Hematopoietic multipotent progenitor cell treated with erythropoietin and hydrocortisone succinate and interleukin-3 and kit ligand, for 15 days (in vitro differentiated cells): ENCODE results near the gene B4GALNT3.

ENCODE experiments used
- DNase-seq: peaks from one replicate; pipeline ENCODE4 v3.0.0-alpha.2; 2015; ENCODE audit warnings: low spot score

Gene B4GALNT3

DNA sequence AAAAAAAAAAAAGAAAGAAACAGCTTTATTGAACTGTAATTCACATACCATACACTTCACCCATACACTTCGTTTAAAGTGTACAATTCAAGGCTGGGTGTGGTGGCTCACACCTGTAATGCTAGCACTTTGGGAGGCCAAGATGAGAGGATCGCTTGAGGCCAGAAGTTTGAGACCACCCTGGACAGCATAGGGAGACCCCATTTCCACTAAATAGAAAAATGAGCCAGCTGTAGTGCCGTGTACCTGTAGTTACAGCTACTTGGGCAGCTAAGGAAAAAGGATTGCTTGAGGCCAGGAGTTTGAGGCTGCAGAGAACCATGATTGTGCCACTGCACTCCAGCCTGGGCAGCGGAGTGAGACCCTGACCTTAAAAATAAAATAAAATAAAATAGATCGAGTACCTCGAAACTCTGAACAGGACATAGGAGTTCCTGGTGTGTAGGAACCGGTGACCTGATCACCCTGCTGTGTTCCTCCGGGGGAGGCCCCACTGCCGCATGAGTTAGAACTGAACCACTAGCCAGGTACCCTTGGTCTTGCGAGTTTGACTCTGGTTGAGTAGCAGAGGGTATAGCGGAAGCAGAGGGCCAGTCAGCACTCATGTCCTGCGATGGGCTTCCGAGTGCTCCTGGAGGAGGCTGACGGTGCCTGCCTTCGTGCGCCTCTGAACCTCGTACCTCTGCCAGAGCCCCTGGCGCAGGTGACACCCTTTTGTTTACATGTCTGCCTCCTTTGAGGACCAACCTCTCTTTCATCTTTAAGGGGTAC, 80.0 kb downstream of the B4GALNT3 start:
- no peak for DNase-seq

DNA sequence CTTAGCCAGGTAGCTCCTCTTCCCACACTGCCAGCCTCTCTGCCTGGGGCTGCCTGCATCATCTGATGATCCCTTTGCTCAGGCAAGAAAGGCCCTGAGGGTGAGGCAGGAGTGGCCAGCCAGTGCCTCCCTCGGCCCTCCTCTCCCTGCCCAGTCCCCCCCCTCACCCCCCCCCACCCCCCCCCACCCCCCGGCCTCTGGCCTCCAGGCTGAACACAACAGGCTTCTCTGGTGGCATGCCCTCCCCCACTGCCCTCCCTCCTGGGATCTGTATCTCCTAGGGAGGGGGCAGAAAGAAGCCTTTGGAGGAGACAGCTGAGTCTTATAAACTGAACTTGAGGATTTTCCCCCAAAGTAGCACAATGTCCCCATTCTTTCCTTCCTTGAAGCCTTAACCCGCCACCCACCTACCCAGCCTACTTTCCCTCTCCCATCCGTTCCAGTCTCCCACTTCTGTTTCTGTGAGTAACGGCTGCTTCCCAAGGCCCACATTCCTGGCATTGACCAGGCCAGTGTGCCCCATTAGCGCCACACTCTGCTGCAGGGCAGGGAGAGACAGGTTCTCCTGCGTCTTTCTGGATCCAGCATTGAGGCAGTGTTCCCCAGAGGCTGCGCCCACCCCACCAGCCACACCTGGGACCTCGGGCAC, 82.1 kb downstream of the B4GALNT3 start:
- DNase-seq: no peak

DNA sequence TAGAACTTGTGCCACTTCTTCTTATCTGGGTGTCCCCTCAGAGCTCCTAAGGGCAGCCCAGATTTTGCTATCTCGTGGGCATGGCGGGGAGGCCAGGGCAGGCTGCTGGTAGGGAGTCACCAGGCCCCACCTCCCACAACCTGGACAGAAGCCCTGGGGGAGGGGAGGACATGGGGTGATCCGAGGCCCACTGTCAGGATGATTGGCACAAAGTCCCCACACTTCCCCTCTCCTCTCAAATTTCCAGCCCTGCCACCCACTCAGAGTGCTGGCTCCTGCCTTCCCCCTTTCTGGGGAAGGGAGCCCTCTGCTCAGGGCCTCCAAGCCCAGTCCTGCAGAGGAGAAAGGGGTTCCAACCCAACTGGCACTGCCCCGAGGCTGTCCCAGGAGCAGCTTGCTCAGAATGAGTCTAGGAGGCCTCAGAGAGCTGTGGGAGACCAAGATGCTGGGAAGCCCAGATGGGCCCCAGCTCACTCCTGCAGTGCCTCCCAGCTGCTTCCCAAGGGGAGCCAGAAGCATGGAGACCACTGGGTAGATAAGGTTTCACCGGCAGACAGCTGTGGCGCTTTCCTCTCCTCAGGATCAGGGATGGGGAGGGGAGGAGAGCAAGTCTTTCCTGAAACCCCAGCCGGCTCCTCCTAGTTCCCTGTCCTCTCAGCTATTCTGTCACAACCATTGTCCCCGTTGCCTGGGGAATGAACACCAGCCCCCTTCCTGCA, 82.8 kb downstream of the B4GALNT3 start:
- no peak for DNase-seq

DNA sequence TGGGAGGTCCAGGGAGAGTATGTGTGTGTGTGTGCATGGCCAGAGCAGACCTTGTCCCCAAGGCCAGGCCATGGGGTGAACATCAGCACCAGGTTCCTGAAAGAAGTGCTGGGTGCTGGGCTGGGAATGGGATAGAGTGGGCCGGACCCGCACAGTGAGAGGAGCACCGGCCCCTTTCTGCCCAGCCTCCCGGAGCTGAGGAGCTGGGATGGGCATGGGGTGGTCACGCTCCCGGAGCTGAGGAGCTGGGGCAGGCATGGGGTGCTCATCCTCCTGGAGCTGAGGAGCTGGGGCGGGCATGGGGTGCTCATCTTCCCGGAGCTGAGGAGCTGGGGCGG, 83.3 kb downstream of the B4GALNT3 start:
- no peak for DNase-seq

DNA sequence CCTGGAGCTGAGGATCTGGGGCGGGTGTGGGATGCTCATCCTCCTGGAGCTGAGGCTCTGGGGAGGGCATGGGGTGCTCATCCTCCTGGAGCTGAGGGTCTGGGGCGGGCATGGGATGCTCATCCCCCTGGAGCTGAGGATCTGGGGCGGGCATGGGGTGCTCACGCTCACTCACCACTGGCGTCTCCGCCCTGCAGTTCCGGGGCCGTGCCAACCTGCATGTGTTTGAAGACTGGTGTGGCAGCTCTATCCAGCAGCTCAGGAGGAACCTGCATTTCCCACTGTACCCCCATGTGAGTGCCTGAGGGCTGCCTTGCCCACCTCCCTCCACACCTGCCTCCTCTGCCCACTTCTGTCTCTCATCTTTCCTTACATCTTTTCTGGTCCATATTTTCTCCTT, 84.4 kb downstream of the B4GALNT3 start:
- DNase-seq: no peak

DNA sequence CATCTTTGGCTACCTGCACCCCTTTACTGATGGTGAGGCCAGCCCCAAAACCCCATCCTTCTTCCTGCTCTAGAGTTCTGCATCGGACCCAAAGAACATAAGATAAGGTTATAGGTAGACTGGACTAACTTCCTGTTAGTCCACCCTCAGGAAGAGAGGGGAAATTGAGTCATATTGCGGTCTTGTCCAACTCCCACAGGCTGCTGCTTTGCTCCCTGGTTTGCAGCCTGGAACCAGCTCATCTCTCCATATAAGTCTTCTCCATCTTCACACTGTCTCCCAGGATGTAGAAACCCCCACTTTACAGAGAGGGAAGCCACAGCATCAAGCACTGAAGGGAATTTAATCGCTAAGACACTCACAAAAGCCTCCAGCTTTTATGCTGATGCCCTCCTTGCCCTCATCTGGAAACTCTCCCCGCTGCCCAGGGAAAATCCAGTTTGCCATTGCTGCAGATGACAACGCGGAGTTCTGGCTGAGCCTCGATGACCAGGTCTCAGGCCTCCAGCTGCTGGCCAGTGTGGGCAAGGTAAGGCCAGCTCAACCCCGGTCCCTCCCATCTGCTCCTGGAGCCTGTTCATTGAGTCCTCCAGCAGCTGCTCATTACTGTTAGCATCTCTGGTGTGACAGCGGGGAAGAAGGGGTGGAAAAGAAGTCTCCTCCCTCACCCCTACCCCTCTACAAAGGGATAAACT, 85.3 kb downstream of the B4GALNT3 start:
- no peak for DNase-seq

DNA sequence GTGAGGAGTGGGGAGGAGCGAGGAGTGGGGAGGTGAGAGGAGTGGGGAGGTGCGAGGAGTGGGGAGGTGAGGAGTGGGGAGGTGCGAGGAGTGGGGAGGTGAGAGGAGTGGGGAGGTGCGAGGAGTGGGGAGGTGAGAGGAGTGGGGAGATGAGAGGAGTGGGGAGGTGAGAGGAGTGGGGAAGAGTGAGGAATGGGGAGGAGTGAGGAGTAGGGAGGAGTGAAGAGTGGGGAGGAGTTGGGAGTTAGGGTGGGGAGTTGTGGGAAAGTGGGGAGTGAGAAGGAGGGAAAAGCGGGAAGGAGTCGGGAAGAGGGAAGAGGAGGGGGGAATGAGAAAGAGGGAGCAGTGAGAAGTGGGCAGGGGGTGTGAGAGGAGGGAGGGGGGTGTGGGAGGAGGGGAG, 86.1 kb downstream of the B4GALNT3 start:
- DNase-seq: no peak

DNA sequence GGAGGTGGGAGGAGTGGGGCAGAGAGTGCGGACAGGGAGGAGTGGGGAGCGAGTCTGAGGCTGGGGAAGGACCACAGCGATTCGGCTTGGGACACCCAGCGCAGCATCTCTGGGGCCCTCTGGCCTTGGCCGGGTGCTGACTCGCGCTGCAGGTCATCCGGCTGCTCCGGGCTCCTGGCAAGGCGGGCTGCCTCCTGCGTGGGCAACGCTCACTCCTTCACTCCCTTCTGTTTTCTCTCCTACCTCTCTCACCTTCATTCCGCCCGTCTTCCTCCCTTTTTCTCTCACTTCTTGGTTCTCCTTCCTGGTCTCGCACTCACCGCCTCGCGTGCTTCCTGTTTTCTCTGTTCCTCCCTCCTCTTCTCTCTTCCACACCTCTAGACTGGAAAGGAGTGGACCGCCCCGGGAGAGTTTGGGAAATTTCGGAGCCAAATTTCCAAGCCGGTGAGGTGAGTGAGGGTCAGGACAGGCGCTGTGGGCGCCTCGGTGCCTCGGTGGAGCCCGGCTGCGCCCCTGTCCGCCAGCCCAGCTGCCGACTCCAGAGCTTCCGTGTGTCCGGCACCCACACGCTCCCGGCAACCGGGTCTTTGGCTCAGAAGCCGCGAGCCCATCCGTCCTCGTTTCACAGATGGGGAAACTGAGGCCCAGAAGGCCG, 86.7 kb downstream of the B4GALNT3 start:
- DNase-seq: no peak

DNA sequence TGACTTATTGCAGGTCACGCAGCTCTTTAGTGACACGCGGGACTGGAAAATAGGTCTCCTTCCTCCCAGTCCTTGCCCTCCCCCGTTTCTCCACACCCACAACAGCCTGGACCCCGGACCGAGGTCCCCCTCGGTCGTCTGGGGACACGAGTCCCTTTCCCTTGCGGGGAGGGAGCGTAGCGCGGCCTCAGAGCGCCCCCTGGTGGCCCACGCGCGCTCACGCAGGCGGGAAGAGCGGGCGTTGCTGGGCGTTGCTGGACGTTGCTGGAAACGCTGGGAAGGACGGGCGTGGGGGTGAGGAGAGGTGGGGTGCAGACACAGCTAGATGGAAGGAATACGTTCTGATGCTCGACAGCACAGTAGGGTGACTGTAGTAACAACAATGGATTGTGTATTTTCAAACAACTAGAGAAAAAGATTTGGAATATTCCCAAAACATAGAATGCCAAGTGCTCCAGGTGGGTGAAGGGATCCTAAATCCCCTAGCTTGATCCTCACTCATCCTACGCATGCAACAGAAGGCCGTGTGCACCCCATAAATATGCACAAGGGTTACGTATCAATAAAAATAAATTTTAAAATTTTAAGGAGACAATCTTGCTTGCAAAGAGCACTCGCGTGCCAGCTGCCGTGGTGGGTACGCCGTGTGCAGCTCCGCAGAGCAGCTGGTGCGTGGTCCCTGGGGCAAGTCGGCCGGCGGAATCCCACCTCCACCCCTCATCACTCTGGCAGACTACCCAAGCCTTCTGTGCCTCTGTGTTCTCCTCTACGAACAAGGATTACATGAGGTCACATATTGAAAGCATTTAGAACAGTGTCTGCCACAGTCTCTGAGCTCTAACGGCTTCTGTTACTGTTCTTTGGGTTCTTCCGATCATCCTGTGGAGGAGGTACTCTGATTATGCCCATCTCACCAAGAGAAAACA, 87.4 kb downstream of the B4GALNT3 start:
- peak; percentile 77 for DNase-seq

DNA sequence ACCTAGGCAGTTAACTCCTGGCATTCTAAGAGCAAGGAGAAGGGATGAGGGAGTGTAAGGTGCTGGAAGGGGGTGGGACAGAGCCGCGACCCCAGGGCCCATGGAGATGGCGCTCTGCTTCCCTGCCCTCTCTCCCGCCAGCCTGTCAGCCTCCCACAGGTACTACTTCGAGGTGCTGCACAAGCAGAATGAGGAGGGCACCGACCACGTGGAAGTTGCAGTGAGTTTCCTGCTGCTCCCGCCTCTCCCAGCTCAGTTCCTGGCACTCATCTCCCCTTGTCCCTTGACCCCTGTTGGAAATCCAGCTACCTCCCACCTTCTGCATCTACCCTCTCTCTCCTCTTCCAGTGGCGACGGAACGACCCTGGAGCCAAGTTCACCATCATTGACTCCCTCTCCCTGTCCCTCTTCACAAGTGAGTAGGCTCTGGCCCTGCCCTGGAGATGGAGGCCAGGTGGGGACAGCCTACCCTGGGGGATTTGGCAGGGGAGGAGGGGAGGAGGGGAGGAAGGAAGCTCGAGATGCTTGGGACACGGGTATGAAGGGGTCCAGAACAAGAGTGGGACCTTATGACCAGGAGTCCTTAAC, 88.2 kb downstream of the B4GALNT3 start:
- no peak for DNase-seq

DNA sequence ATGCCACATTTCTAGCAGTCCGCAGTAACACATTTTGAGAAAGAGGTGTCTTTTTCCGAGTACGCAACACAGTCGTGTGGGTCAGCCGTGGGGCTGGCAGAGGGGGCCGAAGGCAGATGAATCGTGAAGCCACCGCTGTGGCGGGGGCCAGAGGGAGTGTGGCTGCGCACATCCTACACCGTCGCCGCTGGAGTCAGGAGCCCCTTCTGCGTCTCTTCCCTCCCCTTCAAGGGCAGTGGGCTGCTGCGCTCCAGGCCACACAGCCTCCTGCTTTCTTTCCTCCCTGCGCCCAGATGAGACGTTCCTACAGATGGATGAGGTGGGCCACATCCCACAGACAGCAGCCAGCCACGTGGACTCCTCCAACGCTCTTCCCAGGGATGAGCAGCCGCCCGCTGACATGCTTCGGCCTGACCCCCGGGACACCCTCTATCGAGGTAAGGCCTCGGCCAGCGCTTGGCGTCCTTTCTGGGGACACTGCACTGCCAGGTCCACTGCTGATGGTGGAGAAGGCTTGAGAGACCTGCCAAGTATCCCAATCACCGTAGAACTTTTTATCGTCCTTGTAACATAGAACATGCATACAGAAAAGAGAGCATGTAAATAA, 89.8 kb downstream of the B4GALNT3 start:
- DNase-seq: no peak

DNA sequence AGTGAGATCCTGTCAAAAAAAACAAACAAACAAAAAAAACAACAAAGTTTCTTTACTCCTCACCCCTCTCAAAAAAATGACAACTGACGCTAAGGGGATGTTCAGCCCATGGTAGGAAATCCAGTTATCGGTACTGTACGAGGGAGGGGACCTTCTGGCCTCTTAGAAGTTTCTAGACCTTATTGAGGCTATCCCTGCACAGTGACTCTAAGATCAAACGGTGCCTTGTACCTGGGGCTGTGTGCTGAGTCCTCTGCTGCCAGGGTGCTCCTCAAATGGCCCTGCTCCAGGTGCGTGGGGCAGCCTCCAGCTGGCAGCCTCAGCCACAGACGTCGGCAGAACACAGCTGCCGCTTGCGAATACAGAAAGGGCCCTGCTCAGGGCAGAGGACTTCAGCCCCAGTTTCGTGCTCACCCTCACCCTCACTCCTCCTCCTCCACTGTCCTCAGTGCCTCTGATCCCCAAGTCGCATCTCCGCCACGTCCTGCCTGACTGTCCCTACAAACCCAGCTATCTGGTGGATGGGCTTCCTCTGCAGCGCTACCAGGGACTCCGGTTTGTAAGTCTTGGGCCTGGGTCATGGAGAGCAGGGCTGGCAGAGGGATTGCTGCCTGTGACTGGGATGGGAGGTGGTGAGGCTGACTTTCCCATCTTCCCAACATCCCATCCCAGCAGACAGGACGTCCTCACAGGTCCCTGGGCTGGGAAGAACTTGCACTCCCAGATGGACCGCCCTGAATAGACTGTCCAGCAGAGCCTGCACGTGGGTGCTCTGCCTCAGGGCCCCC, 90.9 kb downstream of the B4GALNT3 start:
- no peak for DNase-seq

DNA sequence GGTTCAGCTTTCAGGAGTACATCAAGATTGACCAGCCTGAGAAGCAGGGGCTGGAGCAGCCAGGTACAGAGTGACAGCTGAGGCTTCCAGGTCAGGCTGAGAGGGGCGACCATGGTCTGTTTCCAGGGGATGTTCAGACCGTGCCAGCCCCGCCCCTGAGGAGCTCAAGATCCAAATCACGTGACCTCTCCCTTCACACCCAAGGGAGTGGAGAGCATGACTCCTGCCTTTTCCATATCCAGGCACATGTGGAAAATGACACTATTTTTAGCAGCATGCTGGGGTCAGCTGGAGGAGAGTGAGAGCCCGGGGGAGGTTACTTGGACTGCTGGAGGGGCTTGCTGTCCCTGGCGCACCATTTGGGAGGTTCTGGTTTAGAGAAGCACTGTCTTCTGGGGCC, 92.7 kb downstream of the B4GALNT3 start:
- no peak for DNase-seq

DNA sequence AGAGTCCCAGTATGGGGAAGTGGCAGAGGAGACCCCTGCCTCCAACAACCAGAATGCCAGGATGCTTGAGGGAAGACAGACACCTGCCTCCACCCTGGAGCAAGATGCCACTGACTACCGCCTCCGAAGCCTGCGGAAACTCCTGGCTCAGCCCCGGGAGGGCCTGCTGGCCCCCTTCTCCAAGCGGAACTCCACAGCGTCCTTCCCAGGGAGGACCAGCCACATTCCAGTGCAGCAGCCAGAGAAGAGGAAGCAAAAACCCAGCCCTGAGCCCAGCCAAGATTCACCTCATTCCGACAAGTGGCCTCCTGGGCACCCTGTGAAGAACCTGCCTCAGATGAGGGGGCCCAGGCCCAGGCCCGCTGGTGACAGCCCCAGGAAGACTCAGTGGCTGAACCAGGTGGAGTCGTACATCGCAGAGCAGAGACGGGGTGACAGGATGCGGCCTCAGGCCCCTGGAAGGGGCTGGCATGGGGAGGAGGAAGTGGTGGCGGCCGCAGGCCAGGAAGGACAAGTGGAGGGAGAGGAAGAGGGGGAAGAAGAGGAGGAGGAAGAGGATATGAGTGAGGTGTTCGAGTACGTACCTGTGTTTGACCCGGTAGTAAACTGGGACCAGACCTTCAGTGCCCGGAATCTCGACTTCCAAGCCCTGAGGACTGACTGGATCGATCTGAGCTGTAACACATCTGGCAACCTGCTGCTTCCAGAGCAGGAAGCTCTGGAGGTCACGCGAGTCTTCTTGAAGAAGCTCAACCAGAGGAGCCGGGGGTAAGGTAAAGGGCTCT, 93.7 kb downstream of the B4GALNT3 start:
- DNase-seq: no peak

DNA sequence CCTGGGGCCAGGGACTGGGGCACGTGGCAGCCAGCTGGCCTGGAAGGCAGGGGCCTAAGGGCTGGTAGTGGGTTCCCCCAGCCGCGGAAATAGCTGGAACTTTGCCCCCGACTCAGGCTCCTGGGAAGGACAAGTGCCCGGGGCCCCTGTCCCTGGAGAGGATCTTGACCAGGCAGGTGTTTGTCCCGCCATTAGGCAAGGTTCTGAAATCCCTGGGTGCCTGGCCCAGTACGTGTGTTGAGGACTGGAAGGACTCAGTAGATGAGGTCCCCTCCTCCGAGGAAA, 94.2 kb downstream of the B4GALNT3 start:
- DNase-seq: no peak

DNA sequence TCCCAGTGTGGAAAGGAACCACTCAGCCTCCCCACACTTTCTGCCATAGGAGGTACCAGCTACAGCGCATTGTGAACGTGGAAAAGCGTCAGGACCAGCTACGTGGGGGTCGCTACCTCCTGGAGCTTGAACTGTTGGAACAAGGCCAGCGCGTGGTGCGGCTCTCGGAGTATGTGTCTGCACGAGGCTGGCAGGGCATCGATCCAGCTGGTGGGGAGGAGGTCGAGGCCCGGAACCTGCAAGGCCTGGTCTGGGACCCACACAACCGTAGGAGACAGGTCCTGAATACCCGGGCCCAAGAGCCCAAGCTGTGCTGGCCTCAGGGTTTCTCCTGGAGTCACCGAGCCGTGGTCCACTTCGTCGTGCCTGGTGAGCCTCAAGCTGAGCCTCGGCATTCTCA, 96.8 kb downstream of the B4GALNT3 start:
- no peak for DNase-seq

DNA sequence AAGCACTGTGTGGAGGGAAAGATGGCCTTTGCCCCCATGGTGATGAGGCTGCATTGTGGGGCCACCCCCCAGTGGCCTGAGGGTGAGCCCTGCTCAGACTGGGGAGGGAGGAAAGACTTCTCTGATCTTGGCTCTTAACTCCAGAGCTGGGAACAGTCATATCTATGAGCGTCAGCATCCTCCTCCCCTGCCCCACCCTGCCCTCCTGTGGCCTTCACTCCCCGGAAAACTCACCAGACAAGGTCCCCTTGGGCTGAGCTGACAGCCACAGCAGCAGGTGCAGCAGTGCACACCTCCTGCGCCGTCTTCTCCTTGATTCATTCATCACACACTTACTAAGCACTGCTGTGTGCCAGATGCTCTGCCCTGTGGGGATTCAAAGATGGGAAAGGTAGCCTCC, 98.8 kb downstream of the B4GALNT3 start:
- peak; percentile 75 for DNase-seq

DNA sequence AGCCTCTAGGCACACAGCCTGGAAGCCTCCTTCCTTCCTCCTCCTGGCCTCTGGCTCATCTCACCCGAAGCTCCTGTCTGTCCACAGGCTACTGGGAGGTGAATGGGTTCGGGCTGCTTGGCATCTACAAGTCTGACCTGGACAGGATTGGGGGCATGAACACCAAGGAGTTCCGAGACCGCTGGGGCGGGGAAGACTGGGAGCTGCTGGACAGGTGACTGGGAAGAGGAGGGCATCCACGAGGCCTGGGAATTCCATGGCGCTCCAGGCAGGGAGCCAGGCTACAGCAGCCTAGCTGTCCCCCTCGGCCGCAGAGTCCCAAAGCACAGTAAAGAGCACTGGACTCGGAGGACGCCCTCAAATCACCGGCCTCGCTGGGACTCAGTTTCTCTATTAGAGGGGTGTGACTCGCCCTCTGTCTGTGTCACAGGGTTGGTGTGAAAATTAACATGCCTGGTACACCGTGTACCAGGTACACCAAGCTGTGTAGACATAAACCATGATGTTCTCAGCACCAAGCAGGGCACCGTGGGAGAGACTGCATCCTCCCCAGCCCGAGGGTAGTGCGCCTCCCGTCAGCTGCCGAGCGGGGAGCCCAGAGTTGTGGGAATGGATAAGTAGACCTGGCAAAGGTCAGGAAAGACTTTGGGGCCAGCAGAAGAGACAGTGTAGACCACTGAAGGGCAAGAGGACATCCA, 99.6 kb downstream of the B4GALNT3 start:
- DNase-seq: no peak
